Measurements from ENCODE around the gene SGMS1.
"Not testable (repeated sequence)": the region's sequence is repeated elsewhere in the genome, so short reads cannot be mapped to it uniquely, and the experiment has no call there.

SGMS1 gene

DNA sequence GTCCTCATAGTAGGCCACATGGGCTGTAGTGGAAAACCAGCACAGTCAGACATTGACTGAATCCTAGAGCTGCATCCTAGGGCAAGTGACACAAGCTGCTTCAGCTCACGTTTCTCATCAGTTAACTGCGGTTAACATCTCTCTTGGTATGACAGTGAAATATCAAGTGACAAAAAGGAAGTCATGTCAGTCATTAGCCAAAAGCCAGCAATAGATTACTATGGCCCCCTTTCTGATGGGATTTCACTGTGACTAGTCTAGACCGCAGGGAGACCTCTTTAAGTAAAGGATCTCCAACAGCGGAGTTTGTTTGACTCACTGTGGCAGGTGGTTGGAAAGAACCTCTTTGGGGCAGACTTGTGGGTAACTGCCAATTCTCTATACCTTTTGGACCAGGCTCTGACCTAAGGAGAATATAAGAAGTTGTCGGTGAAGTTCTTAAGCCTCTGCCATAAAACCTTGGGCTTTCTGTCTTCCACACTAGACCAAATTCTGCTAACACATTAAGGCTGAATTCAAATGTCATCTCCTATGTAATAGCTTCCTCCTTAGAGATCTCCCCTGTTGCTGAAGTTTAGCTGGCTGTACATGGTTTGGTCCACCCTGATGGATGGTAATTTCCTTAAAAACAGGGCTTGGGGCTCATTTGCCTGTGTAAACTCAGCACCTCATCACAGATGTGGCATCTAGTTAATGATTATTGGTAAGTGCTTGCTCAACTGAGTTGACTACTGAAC, 115.3 kb downstream of the SGMS1 start:
- no peak for DNase-seq
- no peak for TF ChIP-seq POLR2A (IDR thresholded peaks at IDR 0.05; ENCODE audit: low read length)
- TF ChIP-seq GATA1 (IDR thresholded peaks at IDR 0.05; ENCODE audit: low read depth, low read length) = no peak

DNA sequence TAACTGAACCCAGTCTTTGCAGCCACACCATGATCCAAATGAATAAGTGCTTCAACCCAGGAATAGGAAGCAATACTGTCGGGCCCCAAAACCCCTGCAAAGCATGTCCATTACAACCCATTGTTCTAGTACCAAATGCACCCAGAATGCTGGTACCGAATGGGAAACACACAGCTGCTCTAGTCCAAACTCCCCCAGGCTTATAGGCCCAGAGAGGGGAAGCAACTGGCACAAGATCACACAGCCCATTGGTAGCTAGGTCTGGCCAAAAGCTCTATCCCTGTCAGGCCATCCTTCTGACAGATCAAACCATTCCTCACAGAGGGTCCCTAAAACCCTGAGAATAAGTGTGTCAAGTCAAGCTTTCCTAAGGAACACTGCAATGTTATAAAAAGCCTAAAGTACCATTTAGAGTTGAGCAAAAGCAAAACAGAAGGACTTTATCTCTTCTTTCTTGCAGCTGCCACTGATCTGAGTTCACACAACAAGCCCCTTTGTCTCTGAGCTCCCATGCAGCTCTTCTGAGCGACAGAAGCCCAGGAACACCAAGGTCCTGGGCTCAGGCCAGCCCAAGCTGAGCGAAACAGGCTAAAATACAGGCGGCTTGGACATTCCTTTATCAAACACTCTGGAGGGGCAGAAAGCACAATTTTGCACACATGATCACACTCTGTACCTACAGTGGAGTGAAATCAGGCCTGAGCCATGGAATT, 116.7 kb downstream of the SGMS1 start:
- DNase-seq = no peak
- TF ChIP-seq GATA1 (IDR thresholded peaks at IDR 0.05; ENCODE audit: low read depth, low read length) (no peak), POLR2A (IDR thresholded peaks at IDR 0.05; ENCODE audit: low read length) (no peak)

DNA sequence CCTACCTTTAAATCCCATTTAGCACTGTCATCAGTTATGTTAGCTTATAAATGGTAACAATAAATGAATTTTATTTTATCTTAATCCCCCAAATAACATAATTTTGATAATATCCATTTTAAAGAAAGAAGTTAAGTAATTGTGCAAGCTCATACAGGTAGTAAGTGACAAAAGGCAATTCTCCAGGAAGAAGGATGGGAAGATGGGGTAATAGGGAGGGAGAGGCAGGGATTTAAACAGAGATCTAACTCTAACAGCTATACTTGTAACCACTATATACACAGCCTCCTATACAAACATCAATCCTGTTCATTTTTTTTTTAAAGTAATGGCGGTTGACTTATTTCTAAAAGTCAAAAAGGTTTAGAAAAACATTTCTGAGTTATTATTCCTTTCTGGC, 119.4 kb downstream of the SGMS1 start:
- DNase-seq = no peak
- TF ChIP-seq POLR2A (IDR thresholded peaks at IDR 0.05; ENCODE audit: low read length) (no peak), GATA1 (IDR thresholded peaks at IDR 0.05; ENCODE audit: low read depth, low read length) (no peak)

DNA sequence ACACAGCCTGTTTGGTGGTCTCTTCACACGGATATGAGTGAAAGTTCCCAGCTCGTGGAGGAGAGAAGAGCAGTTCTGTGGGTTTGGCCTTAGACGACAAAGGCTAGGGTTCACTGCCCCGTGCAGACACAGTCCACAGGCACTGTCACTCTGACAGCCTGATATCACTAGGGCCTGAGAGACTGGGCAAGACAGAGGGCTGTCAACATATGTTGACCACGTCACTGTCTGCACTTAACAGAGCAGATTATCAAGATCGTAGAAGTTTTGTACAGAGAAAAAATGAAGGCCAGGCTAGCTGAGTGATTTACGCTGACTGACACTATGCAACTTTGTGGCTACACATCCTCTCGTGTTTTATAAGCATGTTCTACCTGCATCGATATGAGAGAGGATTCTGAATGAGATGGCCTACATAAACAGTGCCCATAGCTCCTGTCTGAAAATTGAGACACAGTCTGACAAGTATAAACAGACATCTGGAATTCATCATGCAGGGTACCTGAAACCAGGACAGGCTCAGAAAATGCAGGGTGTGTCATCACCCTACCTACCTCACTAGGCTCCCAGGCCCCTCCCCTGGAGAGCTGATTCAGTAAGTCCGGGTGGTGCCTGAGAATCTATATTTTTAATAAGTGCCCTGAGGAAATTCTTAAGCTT, 120.0 kb downstream of the SGMS1 start:
- DNase-seq = peak; percentile 34 to 49
- TF ChIP-seq GATA1 (IDR thresholded peaks at IDR 0.05; ENCODE audit: low read depth, low read length) (no peak), POLR2A (IDR thresholded peaks at IDR 0.05; ENCODE audit: low read length) (no peak)

DNA sequence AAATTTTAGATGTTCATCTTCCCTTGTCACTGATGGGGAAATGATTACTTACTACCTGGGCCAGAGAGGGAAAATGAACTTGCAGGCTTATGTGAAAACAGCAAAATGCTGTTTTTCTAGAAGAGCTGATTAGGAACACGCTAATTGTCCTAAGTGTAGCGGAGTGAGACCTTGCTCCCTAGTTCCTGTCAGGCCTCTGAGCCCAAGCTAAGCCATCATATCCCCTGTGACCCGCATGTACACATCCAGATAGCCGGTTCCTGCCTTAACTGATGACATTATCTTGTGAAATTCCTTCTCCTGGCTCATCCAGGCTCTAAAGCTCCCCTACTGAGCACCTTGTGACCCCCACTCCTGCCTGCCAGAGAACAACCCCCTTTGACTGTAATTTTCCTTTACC, 120.6 kb downstream of the SGMS1 start:
- not testable (repeated sequence) for DNase-seq

DNA sequence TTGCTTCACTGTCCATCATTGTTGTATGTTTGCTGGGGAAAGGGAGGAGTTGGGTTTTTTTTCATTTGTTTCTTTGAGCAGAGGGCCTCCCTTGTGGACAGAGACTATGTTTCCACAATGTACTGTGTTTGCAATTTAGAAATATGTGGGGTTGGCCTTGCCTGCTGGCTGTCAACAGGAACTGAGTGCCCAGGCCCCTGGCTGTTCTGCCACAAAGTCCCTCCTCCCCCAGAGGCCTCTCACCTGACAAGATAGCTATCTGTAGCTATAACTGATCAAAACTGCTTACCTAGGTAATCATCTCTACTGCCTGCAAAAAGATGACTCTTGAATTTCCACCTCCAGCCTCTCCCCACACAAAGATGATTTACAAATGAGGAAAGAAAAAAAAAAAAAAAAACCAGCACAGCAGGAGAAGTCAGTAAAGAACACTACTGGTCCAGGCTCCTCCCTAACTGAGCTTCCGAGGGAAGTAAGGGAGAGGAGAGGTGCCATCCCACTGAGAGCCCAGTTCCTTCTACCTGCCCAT, 121.8 kb downstream of the SGMS1 start:
- no peak for TF ChIP-seq POLR2A (IDR thresholded peaks at IDR 0.05; ENCODE audit: low read length)
- TF ChIP-seq GATA1 (IDR thresholded peaks at IDR 0.05; ENCODE audit: low read depth, low read length) = no peak

DNA sequence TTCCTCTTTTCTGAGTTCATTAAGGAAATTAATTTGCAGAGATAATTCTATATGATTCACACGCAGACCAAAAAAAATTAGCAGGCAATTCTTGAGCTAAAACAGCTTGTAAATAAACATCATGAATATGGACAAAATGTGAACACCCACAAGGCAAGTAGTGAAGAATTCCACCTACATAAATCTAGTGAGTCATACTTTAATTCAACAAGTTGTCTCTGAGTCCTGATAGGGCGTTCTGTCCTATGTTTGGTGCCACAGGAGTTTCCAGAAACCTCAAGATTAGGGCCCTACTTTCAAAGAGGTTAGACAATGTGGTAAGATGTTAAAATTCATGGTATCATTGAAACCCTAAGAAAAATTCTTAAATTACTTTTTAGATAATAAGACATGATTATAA, 122.3 kb downstream of the SGMS1 start:
- TF ChIP-seq GATA1 (IDR thresholded peaks at IDR 0.05; ENCODE audit: low read depth, low read length) (no peak), POLR2A (IDR thresholded peaks at IDR 0.05; ENCODE audit: low read length) (no peak)
- peak in 1 of 2 experiments; percentile 16 for DNase-seq

More for the DNA sequence above, 121.8 kb downstream of the SGMS1 start:
- no peak for DNase-seq

DNA sequence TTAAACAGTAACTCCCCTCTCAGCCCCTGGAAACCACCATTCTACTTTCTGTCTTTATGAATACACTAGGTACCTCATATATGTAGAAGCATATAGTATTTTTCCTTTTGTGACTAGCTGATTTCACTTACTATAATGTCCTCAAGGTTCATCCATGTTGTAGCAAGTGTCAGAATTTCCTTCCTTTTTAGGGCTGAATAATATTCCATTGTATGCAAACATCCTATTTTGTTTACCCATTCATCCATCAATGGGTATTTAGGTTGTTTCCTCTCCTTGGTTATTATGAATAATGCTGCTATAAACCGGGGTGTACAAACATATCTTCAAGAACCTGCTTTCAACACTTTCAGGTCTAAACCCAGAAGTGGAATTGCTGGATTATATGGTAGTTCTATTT, 125.3 kb downstream of the SGMS1 start:
- TF ChIP-seq GATA1 (IDR thresholded peaks at IDR 0.05; ENCODE audit: low read depth, low read length) (no peak), POLR2A (IDR thresholded peaks at IDR 0.05; ENCODE audit: low read length) (no peak)
- no peak for DNase-seq

DNA sequence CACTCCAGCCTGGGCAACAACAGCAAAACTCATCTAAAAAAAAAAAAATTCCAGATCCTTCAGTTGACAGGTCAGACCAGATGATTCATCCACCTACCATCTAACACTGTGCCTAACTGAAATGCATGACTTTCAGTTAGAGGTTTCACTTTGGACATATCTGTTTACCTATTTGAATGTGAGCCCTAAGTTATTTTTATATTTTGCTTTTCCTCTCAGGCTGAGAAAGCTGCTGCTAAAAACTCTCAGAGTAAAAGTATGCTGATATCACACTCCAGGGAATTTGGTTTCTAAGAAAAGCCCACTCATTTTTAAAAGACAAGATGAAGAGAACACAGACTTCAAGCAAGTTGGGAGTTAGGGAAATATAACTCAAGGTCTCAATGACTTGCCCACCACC, 126.0 kb downstream of the SGMS1 start:
- no peak for DNase-seq

DNA sequence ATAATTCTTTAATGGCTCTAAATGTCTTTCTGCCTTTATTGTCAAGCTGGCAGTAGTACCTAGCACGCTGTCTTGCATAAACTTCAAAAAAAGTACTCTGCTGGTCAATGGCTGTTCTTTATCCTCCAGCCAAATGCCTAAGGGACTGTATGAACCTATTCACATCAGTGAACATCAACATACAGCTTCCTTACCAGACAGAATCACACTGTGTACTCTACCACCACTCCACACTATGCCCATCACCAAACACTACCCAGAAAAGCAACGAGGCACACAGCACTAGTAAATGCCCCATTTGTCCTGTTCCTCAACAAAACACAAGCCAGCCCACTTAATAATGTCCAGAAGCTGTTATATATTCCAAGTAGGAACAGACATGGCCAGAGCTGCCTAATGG, 127.5 kb downstream of the SGMS1 start:
- TF ChIP-seq GATA1 (IDR thresholded peaks at IDR 0.05; ENCODE audit: low read depth, low read length) (no peak), POLR2A (IDR thresholded peaks at IDR 0.05; ENCODE audit: low read length) (no peak)
- no peak for DNase-seq

More for the DNA sequence above, 126.0 kb downstream of the SGMS1 start:
- no peak for TF ChIP-seq GATA1 (IDR thresholded peaks at IDR 0.05; ENCODE audit: low read depth, low read length)
- no peak for TF ChIP-seq POLR2A (IDR thresholded peaks at IDR 0.05; ENCODE audit: low read length)

DNA sequence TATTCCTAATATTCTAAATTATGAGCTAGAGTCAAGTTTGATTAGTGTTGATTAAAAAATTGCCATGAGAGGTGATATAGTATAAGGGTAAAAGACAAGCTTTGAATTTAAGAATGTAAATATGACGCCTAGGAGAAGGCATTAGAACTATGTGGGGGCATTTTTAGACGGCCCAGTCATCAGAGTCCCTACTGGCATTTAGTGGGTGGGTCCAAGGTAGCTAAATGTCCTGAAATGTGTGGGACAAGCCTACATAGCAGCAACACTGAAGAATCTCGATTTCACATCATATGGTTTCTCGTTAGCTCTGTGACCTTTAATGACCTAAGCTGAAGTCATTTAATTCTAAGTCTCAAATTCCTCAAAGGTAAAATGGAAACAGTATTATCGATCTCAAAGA, 133.5 kb downstream of the SGMS1 start:
- no peak for DNase-seq
- TF ChIP-seq POLR2A (IDR thresholded peaks at IDR 0.05; ENCODE audit: low read length) (no peak), GATA1 (IDR thresholded peaks at IDR 0.05; ENCODE audit: low read depth, low read length) (no peak)

DNA sequence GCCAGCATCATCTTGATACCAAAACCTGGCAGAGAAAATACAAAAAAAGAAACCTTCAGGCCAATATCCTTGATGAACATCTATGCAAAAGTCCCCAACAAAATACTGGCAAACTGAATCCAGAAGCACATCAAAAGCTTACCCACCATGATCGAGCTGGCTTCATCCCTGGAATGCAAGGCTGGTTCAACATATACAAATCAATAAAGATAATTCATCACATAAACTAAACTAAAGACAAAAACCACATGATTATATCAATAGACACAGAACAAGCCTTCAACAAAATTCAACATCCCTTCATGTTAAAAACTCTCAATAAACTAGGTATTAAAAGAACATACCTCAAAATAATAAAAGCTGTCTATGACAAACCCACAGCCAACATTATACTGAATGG, 139.2 kb downstream of the SGMS1 start:
- DNase-seq = not testable (repeated sequence)

DNA sequence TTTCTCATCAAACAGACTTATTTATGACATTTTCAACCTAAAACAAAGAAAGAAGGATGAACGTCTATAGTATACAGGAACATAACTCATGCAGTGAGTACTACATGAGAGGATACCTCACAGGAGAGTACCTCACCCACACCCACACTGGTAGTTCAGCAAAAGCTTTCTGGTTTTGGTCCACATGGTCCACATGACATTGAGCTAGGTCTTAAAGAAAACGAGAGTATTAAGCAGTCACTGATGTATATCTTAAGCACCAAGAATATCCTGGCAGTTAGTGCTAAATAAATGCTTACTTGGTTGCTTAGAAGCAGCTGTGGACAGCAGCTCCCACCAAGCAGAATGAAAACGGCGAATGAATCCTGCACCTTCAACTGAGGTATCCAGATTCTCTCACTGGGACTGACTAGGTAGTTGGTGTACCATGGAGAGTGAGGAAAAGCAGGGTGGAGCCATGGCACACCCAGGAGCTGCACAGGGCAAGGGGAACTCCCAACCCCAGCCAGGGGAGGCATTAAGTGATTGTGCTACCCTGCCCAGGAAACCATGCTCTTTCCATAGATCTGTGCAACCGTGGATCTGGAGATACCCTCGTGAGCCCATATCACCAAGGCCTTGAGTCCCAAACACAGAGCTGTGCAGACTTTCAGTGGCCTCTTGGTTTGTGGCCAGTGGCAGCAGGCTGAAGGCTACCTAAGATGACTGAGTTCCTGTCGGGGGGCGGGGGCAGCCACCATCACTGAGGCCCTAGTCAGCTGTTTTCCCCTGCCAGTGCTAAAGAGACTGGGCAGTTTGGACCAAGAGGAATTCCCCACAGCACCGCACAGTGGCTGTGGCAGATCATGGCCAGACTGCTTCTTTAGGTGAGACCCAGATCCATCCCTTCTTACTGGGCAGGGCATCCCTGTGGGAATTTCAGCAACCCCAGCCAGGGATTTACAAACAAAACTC, 143.4 kb downstream of the SGMS1 start:
- DNase-seq = no peak
- TF ChIP-seq POLR2A (IDR thresholded peaks at IDR 0.05; ENCODE audit: low read length) (no peak), GATA1 (IDR thresholded peaks at IDR 0.05; ENCODE audit: low read depth, low read length) (no peak)
